HG02870 (cell line): Measurements from ENCODE around the gene DNAJB9.
A peak's percentile ranks its signal among the peaks of the same experiment; 100 is the strongest.

Experiments
- ATAC-seq: cut with Tn5 transposase; IDR thresholded peaks from one replicate; pipeline ENCODE4 v1.9.1; 2021; ENCODE audit warnings: mild to moderate bottlenecking, moderate library complexity; ENCODE audit not compliant: unreplicated experiment

Gene DNAJB9

GRCh38 chr7:108565987-108566386 lies 3.7 kb upstream of the DNAJB9 start:
- ATAC-seq: no peak

- no peak for ATAC-seq
Measured at GRCh38 chr7:108568801-108569380, 783 bp upstream of the DNAJB9 start.

DNA sequence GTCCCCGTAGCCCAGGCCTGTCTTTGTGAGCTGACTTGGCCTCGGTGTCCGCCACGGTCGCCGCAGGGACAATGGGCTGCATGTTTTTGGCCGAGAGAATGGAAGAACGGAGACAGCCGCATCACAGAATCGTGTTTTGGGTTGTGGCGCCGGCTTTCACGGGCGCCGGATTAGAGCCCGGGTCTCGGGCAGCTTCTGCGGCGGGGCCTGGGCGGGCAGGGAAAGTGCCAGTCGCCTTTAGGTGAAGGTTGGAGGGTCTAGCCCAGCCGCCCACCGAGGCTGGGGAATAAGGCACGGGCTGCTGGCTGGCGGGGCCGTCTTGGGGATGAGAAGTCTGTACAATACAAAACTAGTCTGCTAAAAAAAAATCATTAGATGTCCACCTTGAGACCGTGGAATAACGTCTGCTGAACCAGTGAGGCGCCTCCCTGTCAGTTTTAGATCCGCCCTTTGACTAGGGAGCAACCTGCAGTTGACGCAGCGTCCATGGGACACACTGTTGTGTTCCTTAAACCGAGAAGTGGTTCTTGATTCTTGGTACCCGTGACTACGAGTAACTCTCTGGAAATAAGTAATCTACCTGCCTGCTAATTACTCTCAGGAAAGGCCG lies 577 bp downstream of the DNAJB9 start:
- ATAC-seq: peak; percentile 20

- ATAC-seq: no peak
Measured at GRCh38 chr7:108572480-108572879, 2.8 kb downstream of the DNAJB9 start.

GRCh38 chr7:108575156-108575555 lies 5.5 kb downstream of the DNAJB9 start:
- no peak for ATAC-seq

DNA sequence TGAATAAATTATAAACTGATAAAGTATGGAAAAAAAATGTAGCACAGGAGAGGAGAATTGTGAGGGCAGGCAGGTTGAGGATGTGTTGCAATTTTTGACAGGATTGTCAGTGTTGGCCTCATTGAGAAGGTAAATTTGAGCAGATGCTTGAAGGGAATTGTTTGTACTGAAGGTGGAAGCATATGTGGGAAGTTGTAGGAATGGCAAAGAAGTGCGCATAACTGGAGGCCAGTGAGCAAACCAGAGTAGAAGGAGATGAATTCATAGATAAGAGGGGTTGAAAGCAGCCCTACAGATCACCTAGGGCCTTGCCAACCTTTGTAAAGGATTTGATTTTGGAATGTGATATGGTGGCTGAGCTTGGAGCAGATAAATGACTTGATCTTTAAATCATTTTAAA lies 6.4 kb downstream of the DNAJB9 start:
- no peak for ATAC-seq

- ATAC-seq: no peak
Measured at GRCh38 chr7:108578937-108579336, 9.3 kb downstream of the DNAJB9 start.

- no peak for ATAC-seq
Measured at GRCh38 chr7:108580298-108580697, 10.6 kb downstream of the DNAJB9 start.

DNA sequence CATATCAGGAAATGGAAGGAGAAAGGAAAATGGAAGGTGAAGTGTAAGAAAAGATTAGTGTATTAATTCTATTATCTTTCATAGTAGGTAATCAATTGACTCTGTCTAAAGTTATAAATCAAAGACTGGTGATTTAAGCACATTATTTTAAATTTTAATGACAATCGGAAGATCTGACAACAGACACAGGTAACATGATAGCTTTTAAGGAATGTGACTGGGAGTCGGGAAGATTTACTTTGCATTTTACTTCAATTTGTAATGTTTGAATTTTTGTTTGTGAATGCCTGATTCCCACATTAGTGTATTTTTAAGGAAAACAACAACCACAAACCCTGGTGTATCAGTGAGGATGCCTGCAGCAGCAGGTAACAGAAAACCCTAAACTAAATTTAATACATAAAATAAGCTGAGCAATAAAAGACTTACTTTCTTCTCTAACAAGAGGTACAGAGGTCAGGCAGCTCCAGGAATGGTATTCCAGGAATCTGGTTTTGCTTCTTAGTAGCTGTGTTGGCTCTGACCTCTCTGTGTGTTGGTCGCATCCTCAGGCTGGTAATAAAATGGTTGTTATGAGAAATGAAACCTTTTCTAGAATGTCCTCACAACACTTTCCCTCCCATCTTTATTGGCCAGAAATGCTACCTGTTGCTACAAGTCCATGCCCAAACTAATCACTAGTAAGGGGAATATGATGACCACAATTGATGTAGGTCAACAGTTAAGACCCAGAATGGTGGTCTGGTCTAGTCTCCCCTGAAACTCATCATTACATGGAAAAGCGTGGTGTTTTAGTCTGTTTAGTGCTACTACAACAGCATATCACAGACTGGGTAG lies 12.2 kb downstream of the DNAJB9 start:
- ATAC-seq: no peak

DNA sequence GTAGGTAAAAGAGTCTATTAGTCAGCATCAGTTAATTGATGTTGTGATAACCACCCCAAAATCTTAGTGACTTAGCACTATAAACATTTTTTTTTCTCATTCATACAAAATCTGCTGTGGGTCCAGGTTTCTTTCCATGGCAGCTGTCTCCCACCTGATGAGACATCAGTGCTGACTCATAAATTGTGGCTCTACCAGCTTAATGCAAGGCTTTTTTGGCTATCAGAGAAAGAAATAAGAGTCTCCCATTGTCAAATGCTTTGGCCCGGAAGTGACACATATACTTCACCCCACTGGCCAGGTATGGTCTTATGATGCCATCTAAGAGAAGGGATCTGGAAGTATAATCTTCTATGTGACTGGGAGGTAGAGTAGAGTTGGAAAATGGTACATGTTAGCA lies 14.5 kb downstream of the DNAJB9 start:
- no peak for ATAC-seq

- no peak for ATAC-seq
Measured at GRCh38 chr7:108585843-108586242, 16.2 kb downstream of the DNAJB9 start.

DNA sequence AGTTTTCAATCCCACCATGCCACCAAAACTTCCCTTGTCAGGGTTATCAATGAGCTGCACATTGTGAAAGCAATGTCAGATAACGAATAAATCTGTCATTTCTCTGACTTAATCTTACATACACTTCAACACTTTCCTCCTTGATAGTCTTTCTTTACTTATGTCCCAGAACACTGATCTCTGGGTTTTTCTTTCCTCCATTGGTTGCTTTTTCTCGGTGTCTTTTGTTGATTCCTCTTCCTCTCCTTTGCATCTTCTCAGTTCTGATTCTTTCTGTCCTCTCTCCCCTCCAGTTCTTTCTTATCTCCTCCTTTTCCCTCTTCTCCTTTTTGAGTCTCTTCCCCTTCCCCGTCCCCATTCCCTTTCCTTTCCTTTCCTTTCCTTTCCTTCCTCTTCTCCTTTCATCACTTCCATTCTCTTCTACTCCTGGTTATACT lies 16.6 kb downstream of the DNAJB9 start:
- ATAC-seq: no peak

GRCh38 chr7:108589199-108589598 lies 19.5 kb downstream of the DNAJB9 start:
- no peak for ATAC-seq

DNA sequence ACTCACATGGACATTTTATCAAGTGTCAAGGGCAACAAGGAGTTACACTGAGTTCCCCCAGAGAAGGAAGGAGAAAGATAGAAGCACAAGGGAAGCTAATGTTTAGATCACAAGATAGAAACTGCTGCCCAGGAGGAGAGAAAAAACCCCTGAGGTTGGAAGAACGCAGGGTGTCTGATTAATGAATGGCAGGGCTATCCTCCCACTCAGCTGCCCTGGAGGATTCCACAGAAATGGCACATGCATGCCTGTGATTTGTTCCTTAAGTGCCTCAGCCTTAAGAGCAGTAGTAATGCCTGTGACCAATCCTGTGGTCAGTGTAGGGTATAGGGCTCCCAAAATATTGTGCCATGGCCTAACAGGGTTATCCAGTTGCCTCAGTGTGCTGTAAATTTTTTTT lies 20.2 kb downstream of the DNAJB9 start:
- no peak for ATAC-seq

DNA sequence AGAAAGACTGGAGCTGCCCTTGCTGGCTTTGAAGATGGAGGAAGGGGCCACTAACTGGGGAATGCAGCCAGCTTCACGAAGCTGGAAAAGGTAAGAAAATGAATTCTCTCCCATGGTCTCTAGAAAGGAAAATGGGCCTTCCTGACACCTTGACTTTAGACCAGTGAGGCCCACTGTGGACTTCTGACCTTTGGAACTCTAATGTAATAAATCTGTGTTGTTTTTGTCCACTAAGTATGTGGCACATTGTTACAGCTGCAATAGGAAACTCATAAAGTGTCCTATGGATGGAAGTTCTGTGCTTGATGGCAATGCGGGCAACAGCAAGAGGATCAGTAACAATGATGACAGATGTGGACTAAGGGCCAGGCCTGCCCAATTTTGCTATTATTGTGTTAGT lies 20.9 kb downstream of the DNAJB9 start:
- ATAC-seq: no peak

GRCh38 chr7:108592646-108593201 lies 23.1 kb downstream of the DNAJB9 start:
- no peak for ATAC-seq

DNA sequence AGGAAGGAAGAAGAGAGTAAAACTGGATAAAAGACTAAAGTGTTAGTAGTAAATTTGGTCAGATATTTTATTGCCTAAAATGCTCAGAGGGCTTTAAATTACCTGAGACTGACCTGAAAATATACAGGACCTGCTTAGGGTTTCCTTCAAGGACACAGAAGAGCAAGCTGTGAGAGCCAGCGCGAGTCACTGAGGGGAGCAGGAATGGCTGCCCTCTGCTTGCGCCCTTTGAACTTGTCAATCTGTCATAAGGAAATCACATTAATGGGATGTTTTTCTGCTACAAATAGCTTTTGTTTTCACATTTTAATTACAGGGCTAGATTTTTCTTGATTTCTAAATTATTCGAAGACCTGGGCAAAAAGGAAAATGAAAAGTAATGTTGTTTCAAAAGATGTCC lies 26.9 kb downstream of the DNAJB9 start:
- peak; percentile 85 for ATAC-seq

DNA sequence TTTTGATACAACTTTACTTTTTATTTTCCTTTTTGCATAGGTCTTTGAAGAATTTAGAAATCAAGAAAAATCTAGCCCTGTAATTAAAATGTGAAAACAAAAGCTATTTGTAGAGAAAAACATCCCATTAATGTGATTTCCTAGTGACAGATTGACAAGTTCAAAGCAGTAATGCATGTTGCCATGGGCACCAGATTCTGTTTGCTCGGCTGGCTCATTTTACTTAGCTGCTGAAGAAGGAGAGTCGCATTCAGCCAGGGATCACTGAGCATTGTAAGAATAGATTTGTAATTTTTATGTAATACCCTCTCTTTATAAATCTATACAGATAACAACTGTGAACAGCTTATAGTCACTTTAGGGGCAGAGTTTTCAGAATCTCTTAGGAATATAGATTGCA lies 28.5 kb downstream of the DNAJB9 start:
- ATAC-seq: no peak

DNA sequence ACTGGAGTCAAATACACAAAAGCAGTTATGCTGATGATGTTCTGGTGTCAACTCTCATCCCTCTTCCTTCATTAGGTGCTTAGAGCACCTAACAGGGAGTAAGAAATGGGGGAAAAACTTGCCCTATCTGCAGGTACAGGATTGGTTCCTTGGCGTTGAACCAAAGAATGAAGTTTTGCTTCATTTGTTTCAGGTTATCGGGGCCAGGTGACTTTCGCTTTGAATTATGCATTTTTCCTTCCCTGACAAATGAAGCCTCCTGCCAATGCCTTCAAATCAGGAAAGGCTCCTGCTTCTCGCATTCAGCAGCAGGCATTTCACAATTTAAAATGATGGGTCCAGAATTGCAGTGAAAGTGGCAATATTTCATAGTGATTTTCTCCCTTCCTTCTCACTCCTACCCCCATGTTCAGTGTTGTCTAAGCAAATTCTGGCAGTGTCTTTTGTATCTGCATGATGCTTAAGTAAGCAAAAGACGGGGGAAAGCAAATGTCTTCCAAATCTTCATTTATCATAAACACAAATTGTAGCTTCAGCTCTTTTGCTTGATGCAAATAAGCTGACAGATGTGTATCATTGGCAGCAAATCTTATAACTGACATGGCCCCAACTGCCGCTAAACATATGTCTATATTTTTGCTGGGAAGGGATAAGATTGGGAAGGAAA lies 29.4 kb downstream of the DNAJB9 start:
- ATAC-seq: no peak

- ATAC-seq: no peak
Measured at GRCh38 chr7:108600399-108600798, 30.7 kb downstream of the DNAJB9 start.

DNA sequence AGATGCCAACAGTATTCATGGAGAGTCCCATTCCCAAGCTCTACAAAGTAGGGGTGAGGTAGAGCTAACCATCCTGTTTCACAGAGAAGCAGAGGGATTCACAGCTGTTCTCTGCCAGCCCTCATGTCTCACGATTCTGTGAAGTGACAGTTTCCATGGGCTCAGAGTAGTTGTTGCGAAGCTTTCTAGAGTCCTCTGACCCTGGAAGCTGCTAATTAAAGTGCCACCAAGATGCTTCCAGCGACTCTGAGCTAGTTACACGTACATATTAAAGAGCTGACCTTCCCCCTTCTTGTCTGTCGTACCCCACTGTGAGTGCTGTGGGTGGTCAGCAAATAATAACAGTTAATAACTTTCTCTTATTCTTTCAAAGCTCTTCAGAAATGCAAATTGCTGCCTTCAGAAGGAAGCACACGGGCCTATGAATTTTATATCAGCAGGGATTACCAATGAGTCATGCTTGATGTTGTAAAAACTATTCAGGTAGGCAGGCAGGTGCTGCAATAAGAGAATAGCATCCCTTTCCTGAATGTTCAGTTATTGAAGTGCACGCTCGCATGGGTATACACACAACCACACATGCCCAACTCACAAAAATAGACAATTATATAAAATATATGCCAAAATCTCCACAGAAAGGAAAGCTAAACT lies 34.1 kb downstream of the DNAJB9 start:
- ATAC-seq: no peak
